Lower leg skin (tissue), 3 donors: ENCODE measurements around the gene CEP44.

Source experiments
- POLR2A ChIP-seq, 2 donors: fragments of 450-650 bp; IDR thresholded peaks; one replicate each; pipeline ENCODE4 v1.6.1; 2016 to 2017; ENCODE audit warnings: antibody characterized with exemption in 2 of 2, mild to moderate bottlenecking in 1 of 2, moderate library complexity in 1 of 2
- TF ChIP-seq, protein P1 (sequence below), 3 donors: fragments of 450-650 bp; IDR thresholded peaks; one replicate each; pipeline ENCODE4 v1.5.1; 2016; ENCODE audit warnings: antibody characterized with exemption in 3 of 3, mild to moderate bottlenecking in 3 of 3, moderate library complexity in 2 of 3

DNA sequence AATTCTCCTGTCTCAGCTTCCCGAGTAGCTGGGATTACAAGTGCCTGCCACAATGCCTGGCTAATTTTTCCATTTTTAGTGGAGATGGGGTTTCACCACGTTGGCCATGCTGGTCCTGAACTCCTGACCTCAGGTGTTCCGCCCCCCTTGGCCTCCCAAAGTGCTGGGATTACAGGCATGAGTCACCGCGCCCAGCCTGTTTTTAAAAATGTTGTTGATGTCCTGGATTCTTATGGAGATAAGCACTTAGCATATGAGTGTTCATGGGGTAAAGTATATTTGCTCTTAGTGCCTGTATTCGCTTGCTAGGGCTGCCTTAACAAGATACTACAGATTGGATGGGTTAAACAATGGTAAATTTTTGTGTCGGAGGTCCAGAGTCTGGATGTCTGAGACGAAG, 91.7 kb downstream of the CEP44 start:
- TF ChIP-seq, protein P1, sequence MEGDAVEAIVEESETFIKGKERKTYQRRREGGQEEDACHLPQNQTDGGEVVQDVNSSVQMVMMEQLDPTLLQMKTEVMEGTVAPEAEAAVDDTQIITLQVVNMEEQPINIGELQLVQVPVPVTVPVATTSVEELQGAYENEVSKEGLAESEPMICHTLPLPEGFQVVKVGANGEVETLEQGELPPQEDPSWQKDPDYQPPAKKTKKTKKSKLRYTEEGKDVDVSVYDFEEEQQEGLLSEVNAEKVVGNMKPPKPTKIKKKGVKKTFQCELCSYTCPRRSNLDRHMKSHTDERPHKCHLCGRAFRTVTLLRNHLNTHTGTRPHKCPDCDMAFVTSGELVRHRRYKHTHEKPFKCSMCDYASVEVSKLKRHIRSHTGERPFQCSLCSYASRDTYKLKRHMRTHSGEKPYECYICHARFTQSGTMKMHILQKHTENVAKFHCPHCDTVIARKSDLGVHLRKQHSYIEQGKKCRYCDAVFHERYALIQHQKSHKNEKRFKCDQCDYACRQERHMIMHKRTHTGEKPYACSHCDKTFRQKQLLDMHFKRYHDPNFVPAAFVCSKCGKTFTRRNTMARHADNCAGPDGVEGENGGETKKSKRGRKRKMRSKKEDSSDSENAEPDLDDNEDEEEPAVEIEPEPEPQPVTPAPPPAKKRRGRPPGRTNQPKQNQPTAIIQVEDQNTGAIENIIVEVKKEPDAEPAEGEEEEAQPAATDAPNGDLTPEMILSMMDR (IDR thresholded peaks at IDR 0.05), result no peak
- TF ChIP-seq POLR2A (IDR thresholded peaks at IDR 0.05), result no peak
